Stimulated activated CD8-positive, alpha-beta memory T cell treated with anti-CD3 and anti-CD28 coated beads, Interleukin-12 subunit alpha, Interleukin-12 subunit beta, amount 100 ng/mL, for 24 hours (primary cell): ENCODE data around the gene ERP44.
"Not testable (repeated sequence)": the region's sequence is repeated elsewhere in the genome, so short reads cannot be mapped to it uniquely, and the experiment has no call there.

Experiments used
- DNase-seq: peaks from one replicate; pipeline ENCODE4 v3.0.0-alpha.2; 2020; ENCODE audit errors: extremely low read depth

ERP44 gene

DNA sequence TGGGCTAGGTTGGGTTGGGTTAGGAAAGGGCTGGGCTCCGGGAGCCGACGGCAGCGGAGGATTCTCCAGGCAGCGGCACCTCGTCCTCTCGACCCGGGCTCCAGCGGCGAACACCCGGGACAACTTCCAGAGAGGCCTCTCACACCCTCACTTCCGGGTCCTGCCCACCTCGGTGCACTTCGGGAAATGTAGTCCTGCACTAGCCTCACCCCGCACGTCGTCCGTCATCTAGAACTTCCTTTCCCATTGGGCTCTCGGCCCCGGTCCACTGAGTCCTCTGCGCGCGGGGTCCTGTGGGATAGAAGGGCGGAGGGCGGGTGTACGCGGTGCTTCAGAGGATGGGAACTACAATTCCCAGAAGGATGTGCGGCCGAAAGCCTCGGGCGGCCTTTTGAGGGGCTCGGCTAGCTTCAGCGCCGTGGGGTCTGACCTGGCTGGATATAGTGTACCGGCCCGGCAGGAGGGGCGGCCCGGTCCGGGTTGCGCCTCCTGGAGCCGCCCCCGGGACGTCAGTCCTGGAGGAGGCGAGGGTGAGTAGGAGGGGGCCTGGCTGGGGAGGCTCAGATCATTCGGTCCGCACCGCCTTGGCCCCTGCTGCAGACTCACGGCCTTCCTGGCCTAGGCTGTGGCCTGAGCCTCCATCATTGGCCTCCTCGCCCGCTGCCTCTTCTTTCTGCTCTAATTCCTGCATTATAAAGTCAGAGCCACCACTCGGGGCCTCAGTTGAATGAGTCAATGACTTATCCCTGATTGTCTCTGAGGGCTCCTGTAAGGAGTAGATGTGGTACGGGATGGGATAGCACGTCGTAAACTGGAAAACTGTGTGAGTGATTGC lies at the start of gene ERP44, which contains the start of gene INVS:
Gene ERP44, minus strand, starts transcription at position 114 of the 835 bp plus-strand sequence. CDS start 160 bp downstream, outside the sequence.
Gene INVS, plus strand, starts transcription at position 357 of the 835 bp plus-strand sequence. CDS start 5,279 bp downstream, outside the sequence.
- peak; percentile 90 for DNase-seq

DNA sequence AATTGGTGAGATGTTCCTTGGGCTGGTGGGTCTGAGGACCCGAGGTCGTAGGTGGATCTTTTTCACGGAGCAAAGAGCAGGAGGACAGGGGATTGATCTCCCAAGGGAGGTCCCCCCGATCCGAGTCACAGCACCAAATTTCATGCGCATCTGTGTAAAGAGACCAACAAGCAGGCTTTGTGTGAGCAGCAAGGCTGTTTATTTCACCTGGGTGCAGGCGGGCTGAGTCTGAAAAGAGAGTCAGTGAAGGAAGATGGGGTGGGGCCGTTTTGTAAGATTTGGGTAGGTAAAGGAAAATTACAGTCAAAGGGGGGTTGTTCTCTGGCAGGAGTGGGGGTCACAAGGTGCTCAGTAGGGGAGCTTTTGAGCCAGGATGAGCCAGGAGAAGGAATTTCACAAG lies 47.2 kb upstream of the ERP44 start:
- not testable (repeated sequence) for DNase-seq

DNA sequence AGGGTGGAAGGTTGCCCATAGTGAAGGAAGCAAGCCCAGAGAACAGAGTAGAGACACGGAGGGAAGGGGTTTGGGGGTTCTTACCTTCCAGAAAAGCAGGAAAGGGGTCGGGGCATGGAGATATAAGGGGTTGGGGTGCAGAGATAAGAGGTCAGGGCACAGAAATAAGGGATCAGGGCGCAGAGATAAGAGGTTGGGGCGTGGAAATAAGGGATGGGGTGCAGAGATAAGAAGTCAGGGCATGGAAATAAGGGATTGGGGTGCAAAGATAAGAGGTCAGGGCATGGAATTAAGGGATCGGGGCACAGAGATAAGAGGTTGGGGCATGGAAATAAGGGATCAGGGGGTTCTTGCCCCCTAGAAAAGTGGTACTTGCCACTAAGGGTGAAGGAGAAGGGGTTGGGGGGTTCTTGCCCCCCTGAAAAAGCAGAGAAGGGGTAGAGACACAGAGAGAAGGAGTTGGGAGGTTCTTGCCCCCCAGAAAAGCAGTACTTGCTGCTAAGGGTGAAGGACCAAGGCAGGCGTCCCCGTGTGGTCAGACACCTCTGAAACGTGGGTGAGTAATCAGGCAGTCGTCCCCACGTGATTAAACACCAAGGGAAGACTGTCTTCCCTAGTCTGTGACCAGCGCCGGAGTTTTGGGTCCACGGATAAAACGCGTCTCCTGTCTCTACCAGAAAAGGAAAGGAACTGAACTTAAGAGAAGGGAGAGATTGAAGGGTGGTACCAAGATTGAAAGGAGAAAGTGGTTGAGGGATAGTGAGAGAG lies 46.6 kb upstream of the ERP44 start:
- DNase-seq = not testable (repeated sequence)

DNA sequence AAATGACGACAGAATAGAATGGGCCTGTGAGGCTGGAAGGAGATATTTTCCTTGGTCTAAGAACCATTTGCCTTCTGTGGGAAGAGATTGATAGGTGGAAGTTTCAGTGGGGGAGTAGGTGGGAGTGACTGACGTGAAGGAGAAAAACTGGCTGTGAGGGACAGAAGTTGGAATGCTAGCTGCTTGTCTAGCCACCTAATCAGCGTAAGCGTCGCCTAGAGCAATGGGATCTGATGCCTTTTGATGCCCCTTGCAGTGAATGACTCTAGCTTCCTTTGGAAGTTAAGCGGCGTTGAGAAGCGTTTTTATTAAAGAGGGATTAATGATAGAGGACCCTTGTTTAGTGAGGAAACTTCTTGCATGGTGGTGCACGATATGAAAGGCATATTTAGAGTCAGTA lies 43.1 kb upstream of the ERP44 start:
- not testable (repeated sequence) for DNase-seq

DNA sequence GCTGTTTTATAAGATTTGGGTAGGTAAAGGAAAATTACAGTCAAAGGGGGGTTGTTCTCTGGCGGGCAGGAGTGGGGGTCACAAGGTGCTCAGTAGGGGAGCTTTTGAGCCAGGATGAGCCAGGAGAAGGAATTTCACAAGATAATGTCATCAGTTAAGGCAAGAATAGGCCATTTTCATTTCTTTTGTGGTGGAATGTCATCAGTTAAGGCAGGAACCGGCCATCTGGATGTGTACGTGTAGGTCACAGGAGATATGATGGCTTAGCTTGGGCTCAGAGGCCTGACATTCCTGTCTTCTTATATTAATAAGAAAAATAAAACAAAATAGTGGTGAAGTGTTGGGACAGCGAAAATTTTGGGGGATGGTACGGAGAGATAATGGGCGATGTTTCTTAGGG lies 41.5 kb upstream of the ERP44 start:
- not testable (repeated sequence) for DNase-seq

DNA sequence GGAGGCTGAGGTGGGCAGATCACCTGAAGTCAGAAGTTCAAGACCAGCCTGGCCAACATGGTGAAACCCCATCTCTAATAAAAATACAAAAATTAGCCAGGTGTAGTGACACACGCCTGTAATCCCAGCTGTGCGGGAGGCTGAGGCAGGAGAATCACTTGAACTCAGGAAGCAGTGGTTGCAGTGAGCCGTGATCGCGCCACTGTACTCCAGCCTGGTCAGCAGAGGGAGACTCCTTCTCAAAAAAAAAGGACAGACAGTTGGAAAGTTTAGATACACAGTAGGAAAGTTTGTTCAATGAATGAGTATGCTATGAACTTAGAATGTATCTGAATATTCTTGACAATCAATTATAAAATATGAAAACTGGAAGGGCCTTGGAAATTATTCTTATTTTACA lies 38.0 kb upstream of the ERP44 start:
- DNase-seq = not testable (repeated sequence)

DNA sequence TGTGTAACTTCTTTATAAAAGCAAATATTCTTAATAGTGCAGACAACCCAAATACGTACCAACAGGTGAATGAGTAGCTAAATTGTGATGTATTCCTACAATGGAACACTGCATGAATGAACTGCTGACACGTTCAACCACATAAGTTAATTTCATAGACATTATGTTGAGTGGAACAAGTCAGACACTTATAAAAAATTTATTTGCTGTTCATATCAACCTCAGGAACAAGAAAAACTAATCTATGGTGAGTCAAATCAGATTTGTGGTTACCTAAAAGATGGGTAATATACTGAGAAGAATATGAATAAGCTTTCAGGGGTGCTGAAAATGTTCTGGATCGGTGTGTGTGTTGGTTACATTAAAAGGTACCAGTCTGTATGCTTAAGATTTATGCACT lies 35.9 kb upstream of the ERP44 start:
- no peak for DNase-seq

DNA sequence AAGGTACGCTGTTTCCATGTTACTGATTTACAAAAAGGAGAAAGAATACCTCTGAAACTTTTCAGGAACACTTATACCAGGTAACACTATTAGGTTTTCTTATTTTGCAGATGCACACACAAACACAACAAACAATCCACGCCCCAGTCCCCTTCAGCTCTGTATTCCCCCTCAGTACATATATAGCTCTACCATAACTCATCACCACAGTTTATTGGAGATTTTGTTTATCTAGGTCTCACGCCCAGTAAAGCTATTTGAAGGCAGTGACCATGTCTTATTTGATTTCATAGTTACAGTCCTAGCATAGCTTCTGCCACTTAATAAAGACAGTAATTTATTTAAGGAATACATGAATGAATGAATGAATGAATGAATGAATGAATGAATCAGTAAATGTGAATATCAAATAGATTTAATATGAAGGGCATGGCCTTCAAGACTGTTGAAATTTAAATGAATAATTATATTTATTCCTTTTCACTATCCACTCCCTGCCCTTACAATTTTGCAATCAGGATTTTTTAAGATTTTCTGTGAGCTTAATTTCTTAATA lies 33.2 kb upstream of the ERP44 start:
- no peak for DNase-seq

DNA sequence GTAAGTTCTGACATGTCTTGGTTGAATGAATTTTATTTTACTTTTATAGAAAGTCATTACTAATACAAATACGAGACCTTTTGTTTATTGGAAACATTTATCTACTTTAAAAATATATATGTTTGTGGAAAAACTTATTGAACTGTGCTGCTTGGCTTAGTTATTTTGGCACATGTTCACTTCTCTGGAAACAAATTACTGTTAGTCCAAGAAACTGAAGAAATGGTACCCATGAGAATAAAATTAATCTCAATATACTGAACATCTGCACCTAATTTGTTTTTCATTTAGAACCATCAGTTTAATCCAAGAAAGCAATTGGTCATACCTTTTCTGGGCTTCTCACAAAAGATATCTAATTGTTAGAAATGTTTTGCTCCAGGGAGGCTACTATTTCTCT lies 32.4 kb upstream of the ERP44 start:
- DNase-seq = no peak

DNA sequence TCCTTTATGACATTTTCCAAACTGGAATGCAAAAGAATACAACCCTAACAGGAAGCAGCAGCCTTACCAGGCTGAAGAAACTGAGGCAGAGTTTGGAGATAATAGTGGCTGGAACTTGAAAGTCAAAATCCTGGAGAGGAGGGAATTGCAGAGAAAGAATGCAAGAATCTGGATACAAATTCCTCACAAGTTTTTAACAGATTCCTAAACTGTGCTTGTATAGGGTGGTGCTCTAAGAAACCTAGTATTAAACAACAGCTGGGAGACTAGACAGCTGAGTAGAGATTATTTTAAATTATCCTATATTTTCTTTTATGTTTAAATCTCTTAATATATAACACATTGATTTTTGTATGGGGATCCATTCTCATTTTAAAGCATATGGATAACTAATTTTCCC lies 31.0 kb upstream of the ERP44 start:
- DNase-seq = no peak

DNA sequence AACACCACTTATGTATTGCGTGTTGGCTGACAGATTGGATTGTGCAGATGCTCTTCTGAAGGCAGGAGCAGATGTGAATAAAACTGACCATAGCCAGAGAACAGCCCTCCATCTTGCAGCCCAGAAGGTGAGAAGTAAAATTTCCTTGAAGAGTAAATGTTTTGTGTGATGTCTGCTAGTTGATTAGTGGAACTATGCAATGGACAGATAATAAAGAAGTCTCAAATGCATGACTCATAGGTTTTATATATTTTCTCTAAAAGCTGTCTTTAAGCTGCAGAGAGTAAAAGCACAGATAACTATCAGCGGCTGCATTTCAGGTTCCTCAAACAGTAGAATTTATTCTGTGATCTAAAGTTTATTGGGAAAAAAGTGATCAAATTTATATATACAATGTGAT lies 27.6 kb upstream of the ERP44 start:
- no peak for DNase-seq

DNA sequence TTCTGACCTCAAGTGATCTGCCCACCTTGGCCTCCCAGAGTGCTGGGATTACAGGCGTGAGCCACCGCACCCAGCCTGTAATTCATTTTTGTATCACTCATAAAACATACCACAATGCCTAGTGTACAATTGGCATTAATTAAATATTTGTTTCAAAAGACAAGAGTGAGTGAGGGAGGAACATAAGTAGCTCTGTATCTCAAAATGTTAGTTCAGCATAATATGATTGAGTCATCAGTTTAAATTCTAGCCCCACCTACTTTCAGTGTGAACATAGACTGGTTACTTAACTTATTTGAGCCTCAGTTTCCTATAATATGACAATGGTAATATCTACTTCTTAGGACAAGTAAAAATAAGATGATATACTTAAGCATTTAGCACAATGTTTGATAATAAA lies 27.1 kb upstream of the ERP44 start:
- DNase-seq = no peak

DNA sequence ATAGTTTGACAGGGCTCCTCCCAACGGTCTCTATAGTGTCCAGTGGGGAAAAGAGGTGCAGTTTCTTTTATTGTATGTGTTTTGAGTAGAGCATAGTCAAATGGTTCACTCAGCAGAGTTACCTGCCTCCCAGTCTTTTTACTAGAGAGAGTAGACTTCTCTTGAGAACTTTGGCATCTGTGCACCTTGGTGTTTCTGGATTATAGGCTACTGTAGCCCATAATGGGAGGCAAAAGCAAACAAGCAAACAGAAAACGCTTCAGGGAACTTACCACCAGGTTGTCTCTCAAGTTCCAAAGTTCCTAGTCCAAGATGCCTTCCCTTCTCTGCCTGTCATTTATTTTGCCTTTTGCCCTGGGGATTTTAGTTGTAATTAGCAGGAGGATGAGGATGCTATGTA lies 26.4 kb upstream of the ERP44 start:
- DNase-seq = no peak

DNA sequence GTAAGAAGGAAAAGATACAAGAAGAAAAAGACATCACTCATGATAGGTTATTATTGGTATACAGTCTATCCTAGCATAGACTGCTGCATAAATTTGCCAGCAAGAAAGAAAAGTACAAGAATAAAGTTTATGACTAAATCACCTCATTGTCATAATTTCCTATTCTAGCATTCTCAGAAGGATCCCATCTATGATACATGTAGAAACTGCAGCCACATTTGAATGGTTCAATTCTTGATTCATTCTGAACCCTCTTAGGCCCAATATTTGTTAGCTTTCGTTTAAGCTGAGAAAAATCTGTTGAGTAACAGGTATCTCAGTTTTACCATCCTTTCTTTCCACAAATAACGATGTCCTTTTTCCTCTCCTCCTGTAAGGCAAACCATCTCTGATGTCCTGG lies 21.5 kb upstream of the ERP44 start:
- DNase-seq = no peak

DNA sequence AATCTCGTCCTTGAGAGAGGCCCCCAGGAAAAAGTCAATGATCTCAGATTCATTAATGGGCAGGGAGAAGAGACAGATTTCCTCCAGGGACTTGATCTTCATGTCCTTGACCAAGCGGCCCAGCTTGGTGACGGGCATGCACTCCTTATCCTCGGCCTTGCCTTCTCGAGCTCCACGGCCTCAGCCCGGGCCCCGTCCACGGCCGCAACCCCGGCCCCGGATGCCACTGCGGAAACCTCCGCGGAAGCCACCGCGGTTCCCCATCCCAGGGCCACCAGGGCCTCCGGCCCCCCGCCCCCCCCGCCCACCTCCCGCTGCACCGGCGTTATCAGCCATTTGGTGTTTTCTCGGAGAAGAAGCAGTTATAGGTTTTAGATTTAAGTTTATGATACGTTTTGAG lies 18.5 kb upstream of the ERP44 start:
- no peak for DNase-seq

DNA sequence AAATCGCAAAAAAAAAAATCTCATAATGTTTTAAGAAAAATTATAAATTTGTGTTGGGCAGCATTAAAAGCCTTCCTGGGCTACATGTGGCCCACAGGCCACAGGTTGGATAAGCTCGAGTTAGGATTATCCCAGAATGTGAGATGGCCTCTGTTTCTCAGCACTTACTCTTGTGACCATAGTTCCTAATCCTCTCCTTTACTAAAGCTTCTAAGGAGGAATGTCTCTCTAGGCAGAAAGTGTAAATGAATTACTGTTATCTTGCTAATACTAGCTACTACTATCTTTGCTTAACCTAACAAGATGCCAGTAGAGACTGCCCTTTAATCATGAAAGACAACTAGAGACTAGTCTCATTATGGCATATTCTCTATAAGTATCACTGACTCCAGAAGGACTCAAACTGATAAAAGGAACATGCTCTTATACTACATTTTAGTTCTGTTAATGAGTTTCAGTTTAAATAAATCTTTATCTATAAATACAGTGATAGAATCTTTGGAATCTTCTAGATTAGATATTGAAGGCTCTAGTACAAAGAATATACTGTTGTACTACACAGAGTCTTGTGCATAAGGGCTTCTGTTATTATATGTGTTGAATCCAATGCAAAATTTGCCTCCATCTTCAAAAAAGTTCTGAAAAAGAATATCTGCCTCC lies 14.0 kb upstream of the ERP44 start:
- DNase-seq = no peak

DNA sequence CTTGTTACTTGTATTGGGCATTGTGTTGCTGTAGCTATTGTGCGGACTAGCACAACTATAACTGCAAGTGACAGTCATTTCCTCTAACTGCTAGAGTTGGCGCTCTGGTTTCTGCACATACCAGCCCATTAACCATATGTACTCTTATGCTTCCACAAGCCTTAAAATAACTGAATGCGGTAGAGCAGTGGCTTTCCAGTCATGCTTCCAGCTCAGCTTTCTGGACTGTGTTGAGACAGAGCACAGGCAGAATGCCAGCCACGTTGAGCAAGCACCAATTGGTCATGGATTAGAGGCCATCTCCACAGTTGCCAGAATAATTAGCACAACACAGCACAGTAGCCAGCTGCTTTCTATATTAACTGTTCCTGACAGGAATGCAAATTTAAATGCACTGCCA lies 12.4 kb upstream of the ERP44 start:
- DNase-seq = no peak

DNA sequence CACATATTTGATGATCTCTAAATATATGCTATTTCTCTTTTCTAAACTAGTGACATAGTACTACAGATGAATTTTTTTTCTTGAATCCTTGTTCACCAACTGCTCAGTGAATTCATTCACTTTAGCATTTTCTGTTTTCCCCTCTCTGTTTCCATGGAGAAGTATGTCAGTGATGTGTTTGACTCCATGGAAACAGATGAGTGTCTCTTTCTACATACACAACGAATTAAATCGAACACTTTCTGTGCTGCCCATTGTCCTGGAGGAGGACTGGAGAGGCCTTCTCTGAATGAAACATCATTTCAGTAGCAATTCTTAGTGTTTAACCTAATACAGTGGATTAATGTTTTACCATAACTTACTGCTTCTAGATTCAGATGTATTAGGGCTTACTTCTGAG lies 9.8 kb upstream of the ERP44 start:
- DNase-seq = no peak

DNA sequence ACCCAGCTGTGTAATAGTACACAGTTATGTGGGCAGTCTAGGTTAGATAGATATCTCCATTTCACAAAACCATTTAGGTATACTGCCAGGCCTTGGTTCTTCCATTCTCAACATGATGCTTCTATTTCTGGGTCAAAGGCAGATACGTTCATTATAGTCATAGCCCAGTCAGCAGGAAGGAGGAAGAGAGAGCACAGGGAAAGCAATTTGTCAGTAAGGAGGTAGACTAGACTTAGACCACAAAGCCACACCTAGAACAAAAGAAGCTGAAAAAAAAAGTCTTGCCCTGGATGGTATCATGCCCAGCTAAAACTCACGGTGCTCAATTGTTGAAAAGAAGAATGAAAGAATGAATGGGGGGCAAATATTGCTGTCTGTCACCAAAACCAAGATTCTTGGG lies 7.8 kb upstream of the ERP44 start:
- no peak for DNase-seq

DNA sequence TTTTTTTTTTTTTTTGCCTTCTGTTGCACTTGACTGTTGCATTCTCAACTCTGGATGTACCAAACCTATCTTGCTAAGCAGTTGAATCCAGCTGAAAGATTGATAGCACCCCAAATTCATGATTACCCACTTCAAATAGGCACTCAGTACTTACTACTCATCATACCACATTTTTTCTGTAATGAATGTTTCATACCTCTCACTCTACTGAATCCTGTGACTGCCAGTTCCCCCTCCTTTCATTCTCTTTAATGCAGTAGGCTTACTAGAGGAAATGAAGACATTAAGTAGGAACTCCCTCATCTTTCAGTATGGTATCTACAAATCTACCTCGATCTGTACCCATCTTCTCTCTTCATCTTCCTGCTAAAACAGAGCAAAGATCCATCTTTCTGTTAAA lies 7.1 kb upstream of the ERP44 start:
- DNase-seq = no peak

DNA sequence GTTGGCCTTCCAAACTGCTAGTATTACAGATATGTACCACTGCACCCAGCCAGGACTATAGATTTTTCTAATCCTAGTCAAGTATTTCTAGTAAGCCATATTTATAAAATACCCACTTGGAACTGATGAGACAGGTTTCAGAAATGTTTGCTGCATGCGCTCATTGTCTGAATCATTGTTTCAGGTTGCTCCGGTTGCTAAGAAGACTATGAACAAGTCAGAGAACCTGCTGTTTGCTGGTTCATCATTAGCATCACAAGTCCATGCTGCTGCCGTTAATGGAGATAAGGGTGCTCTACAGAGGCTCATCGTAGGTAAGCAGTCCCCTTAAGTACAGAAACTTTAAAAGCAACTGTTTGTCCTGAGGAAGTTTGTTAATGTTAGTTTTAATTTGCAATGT lies 5.5 kb upstream of the ERP44 start:
- no peak for DNase-seq

DNA sequence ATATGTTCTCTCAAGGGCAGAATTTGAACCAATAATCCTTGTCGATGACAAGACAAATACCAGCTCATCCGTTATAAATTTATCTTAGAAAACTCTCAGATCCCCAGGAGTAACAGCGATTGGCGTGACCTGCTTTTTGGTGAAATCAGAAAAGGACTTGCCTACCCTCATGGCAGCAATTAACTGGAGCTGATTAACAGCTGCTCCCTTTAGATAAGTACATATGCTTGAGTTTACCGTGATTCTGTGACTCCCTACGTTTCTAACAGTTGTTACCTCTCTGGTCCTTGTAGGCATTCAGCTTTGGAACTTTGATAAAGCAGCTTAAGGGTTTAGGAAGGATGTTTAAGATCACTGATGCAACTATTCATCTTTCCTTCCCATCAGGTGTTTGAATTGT lies 2.8 kb upstream of the ERP44 start:
- DNase-seq = no peak
